Vagina (tissue), 2 donors: ENCODE data around the gene PLA2G4B. TPM values are rescaled to one million over a fixed set of nuclear protein-coding genes. Genes with fewer than 3 reads are reported as not detected.
A peak's percentile ranks its signal among the peaks of the same experiment; 100 is the strongest.

Experiments used
- DNase-seq, 2 donors: peaks; one replicate each; pipeline ENCODE4 v3.0.0-alpha.2; 2017; ENCODE audit errors: extremely low spot score in 2 of 2
- H3K27ac ChIP-seq: fragments of 200-600 bp; sonication (generic); one replicate; pipeline ENCODE4 v1.5.1; 2019
- H3K27me3 ChIP-seq: fragments of 200-600 bp; sonication (generic); one replicate; pipeline ENCODE4 v1.5.1; 2019
- H3K36me3 ChIP-seq, 2 donors: fragments of 200-600 bp; sonication (generic); one replicate each; pipeline ENCODE4 v1.5.1; 2017 to 2019
- H3K4me1 ChIP-seq: fragments of 200-600 bp; sonication (generic); one replicate; pipeline ENCODE4 v1.5.1; 2019
- H3K4me3 ChIP-seq, 2 donors: fragments of 200-600 bp; sonication (generic); 1 replicate in 1 of 2; 2 replicates in 1 of 2; pipeline ENCODE4 v1.5.1; 2016 to 2019
- H3K9me3 ChIP-seq: fragments of 200-600 bp; sonication (generic); one replicate; pipeline ENCODE4 v1.5.1; 2019
- CTCF ChIP-seq, 3 experiments: fragments of 450-650 bp in 2 of 3; fragments of 200-600 bp in 1 of 3; sonication (generic) in 1 of 3; IDR thresholded peaks; one replicate each; pipeline ENCODE4 v1.5.1; 2017 to 2019; ENCODE audit warnings: antibody characterized with exemption in 3 of 3, mild to moderate bottlenecking in 2 of 3, moderate library complexity in 2 of 3
- POLR2A ChIP-seq, 2 donors: fragments of 450-650 bp; IDR thresholded peaks; one replicate each; pipeline ENCODE4 v1.6.1; 2017; ENCODE audit warnings: antibody characterized with exemption in 2 of 2, mild to moderate bottlenecking in 2 of 2, moderate library complexity in 2 of 2
- POLR2AphosphoS5 ChIP-seq, 2 donors: sonication (generic); formaldehyde crosslinking; IDR thresholded peaks; one replicate each; pipeline ENCODE4 v1.9.0; 2017; ENCODE audit warnings: antibody characterized with exemption in 2 of 2, mild to moderate bottlenecking in 2 of 2, low read depth in 1 of 2; ENCODE audit not compliant: insufficient read depth in 1 of 2
- intact Hi-C: fragments of 100-400 bp; cut with DNase I; formaldehyde crosslinking; loops from one replicate; pipeline ENCODE4 v1.15.1; 2023
- total RNA-seq: library from RNA; depleted of rRNA; stranded (reverse); fragments of >200 nt; gene quantifications from one replicate; pipeline ENCODE4 v1.2.3, GENCODE V29; 2016

PLA2G4B gene
- total RNA-seq, 1 donor from 2014 or later: 34.1 TPM

GRCh38 chr15:41797201-41797944, 41.3 kb upstream of the PLA2G4B start:
- intact Hi-C loops: no loop called here
- Histone ChIP-seq H3K9me3 (no peaks in the 10 kb centered on the region), H3K27me3 (no peaks in the 10 kb centered on the region), H3K4me3 (no peak overlapping the region), H3K4me1 (peaks cover 71% of the 10 kb centered on the region), H3K27ac (peak overlapping the region; percentile 77), H3K36me3 (peaks cover 0 to 13% of the 10 kb centered on the region in 2 donors)
- TF ChIP-seq POLR2A (IDR thresholded peaks at IDR 0.05): no peak
- TF ChIP-seq POLR2AphosphoS5 (IDR thresholded peaks at IDR 0.05; ENCODE audit: insufficient read depth in 1 of 2, low read depth in 1 of 2): no peak
- no peak for TF ChIP-seq CTCF (IDR thresholded peaks at IDR 0.05)
- DNase-seq: no peak

- Histone ChIP-seq H3K27me3 (no peaks in the 10 kb centered on the region), H3K4me1 (peaks cover 68% of the 10 kb centered on the region), H3K9me3 (no peaks in the 10 kb centered on the region), H3K4me3 (no peak overlapping the region), H3K36me3 (peaks cover 0 to 13% of the 10 kb centered on the region in 2 donors), H3K27ac (no peak overlapping the region)
- DNase-seq: no peak
- TF ChIP-seq POLR2AphosphoS5 (IDR thresholded peaks at IDR 0.05; ENCODE audit: insufficient read depth in 1 of 2, low read depth in 1 of 2): no peak
- no peak for TF ChIP-seq CTCF (IDR thresholded peaks at IDR 0.05)
- no peak for TF ChIP-seq POLR2A (IDR thresholded peaks at IDR 0.05)
- intact Hi-C loops: no loop called here
These were observed 39.8 kb upstream of the PLA2G4B start for GRCh38 chr15:41798607-41799487.

GRCh38 chr15:41799488-41799805, 39.2 kb upstream of the PLA2G4B start:
- H3K4me1 ChIP-seq: peaks cover 68% of the 10 kb centered on the region
- no peak for DNase-seq
- H3K27me3 ChIP-seq: no peaks in the 10 kb centered on the region
- H3K9me3 ChIP-seq: no peaks in the 10 kb centered on the region
- TF ChIP-seq CTCF (IDR thresholded peaks at IDR 0.05) (no peak), POLR2AphosphoS5 (IDR thresholded peaks at IDR 0.05; ENCODE audit: insufficient read depth in 1 of 2, low read depth in 1 of 2) (no peak), POLR2A (IDR thresholded peaks at IDR 0.05) (no peak)
- no peak overlapping the region for H3K4me3 ChIP-seq
- intact Hi-C loops: no loop called here
- peaks cover 0 to 13% of the 10 kb centered on the region in 2 donors for H3K36me3 ChIP-seq
- no peak overlapping the region for H3K27ac ChIP-seq

- no peaks in the 10 kb centered on the region for H3K27me3 ChIP-seq
- no peak for DNase-seq
- H3K27ac ChIP-seq: no peak overlapping the region
- TF ChIP-seq CTCF (IDR thresholded peaks at IDR 0.05) (no peak), POLR2A (IDR thresholded peaks at IDR 0.05) (no peak), POLR2AphosphoS5 (IDR thresholded peaks at IDR 0.05; ENCODE audit: insufficient read depth in 1 of 2, low read depth in 1 of 2) (no peak)
- peaks cover 68% of the 10 kb centered on the region for H3K4me1 ChIP-seq
- no peak overlapping the region for H3K4me3 ChIP-seq
- no peaks in the 10 kb centered on the region for H3K9me3 ChIP-seq
- peaks cover 0 to 13% of the 10 kb centered on the region in 2 donors for H3K36me3 ChIP-seq
- intact Hi-C loops: no loop called here
These were observed 37.5 kb upstream of the PLA2G4B start for GRCh38 chr15:41801185-41801584.
